DOHH2 (cell line): Measurements from ENCODE around the gene USHBP1.
"Not testable (repeated sequence)": the region's sequence is repeated elsewhere in the genome, so short reads cannot be mapped to it uniquely, and the experiment has no call there.

Experiments used
- H3F3A ChIP-seq: fragments of 200-600 bp; sonication (generic), shearing (Covaris generic); 2 replicates; pipeline ENCODE4 v1.6.0; 2016; ENCODE audit warnings: antibody characterized with exemption, mild to moderate bottlenecking; ENCODE audit not compliant: control insufficient read depth, insufficient read depth
- H3K27ac ChIP-seq: fragments of 200-600 bp; sonication (generic); 2 replicates; pipeline ENCODE4 v1.5.1; 2014; ENCODE audit warnings: low read depth, mild to moderate bottlenecking, low read length, moderate library complexity
- H3K27me3 ChIP-seq: fragments of 200-600 bp; sonication (generic); 2 replicates; pipeline ENCODE4 v1.6.1; 2014; ENCODE audit warnings: mild to moderate bottlenecking, low read length, mixed read lengths; ENCODE audit not compliant: control insufficient read depth
- H3K36me3 ChIP-seq: fragments of 200-600 bp; sonication (generic); 2 replicates; pipeline ENCODE4 v1.6.1; 2014; ENCODE audit warnings: mild to moderate bottlenecking, low read length, moderate library complexity, mixed read lengths; ENCODE audit not compliant: control insufficient read depth
- H3K4me1 ChIP-seq: fragments of 200-600 bp; sonication (generic); 2 replicates; pipeline ENCODE4 v1.6.1; 2014; ENCODE audit warnings: mild to moderate bottlenecking, low read length, mixed read lengths; ENCODE audit not compliant: control insufficient read depth
- H3K4me2 ChIP-seq: fragments of 200-600 bp; sonication (generic); 2 replicates; pipeline ENCODE4 v1.6.0; 2014; ENCODE audit warnings: mild to moderate bottlenecking, low read length, moderate library complexity
- H3K4me3 ChIP-seq: fragments of 200-600 bp; sonication (generic); 2 replicates; pipeline ENCODE4 v1.5.1; 2014; ENCODE audit warnings: mild to moderate bottlenecking, low read length, mixed read lengths
- H3K79me2 ChIP-seq: fragments of 200-600 bp; sonication (generic); 2 replicates; pipeline ENCODE4 v1.6.1; 2014; ENCODE audit warnings: mild to moderate bottlenecking, low read length, mixed read lengths; ENCODE audit not compliant: control insufficient read depth
- H3K9me2 ChIP-seq: fragments of 200-600 bp; sonication (generic); replicated peaks from 2 replicates; pipeline ENCODE4 v1.6.1; 2014; ENCODE audit warnings: mild to moderate bottlenecking, low read length, mixed read lengths; ENCODE audit not compliant: control insufficient read depth
- H3K9me3 ChIP-seq: fragments of 200-600 bp; sonication (generic); 2 replicates; pipeline ENCODE4 v1.6.1; 2014; ENCODE audit warnings: antibody characterized with exemption, low read length, mixed read lengths; ENCODE audit not compliant: control insufficient read depth, insufficient read depth
- H4K20me1 ChIP-seq: fragments of 200-600 bp; sonication (generic); 2 replicates; pipeline ENCODE4 v1.6.0; 2014; ENCODE audit warnings: low read depth, mild to moderate bottlenecking, antibody characterized with exemption, low read length, moderate library complexity; ENCODE audit not compliant: control insufficient read depth, insufficient read depth
- CTCF ChIP-seq: fragments of 200-600 bp; sonication (generic); IDR thresholded peaks from one replicate; pipeline ENCODE4 v1.5.1; 2014; ENCODE audit warnings: antibody characterized with exemption, mild to moderate bottlenecking, low read depth, low read length; ENCODE audit not compliant: poor library complexity, severe bottlenecking
- EZH2phosphoT487 ChIP-seq: fragments of 200-600 bp; sonication (generic); IDR thresholded peaks from 2 replicates; pipeline ENCODE4 v1.6.1; 2017; ENCODE audit warnings: borderline replicate concordance, mild to moderate bottlenecking, antibody characterized with exemption, low read length, moderate library complexity, mixed read lengths

The USHBP1 gene

GRCh38 chr19:17296273-17296672 lies 31.7 kb upstream of the USHBP1 start:
- Histone ChIP-seq H3F3A (0 out of 2 replicates have a peak, but pooled peaks cover 3% of the 10 kb centered on the region), H3K9me3 (0 out of 2 replicates have a peak, but pooled peaks cover 2% of the 10 kb centered on the region), H3K27me3 (no peaks in the 10 kb centered on the region), H3K27ac (no peak overlapping the region), H3K4me2 (no peak overlapping the region), H3K4me3 (no peak overlapping the region), H4K20me1 (0 out of 2 replicates have a peak, but pooled peaks cover 3% of the 10 kb centered on the region), H3K79me2 (peaks cover 12% of the 10 kb centered on the region), H3K36me3 (peaks cover 4% of the 10 kb centered on the region), H3K9me2 (no peaks in the 10 kb centered on the region), H3K4me1 (peaks cover 27% of the 10 kb centered on the region)
- TF ChIP-seq EZH2phosphoT487: no peak
- no peak for TF ChIP-seq CTCF

GRCh38 chr19:17295551-17295950 lies 31.0 kb upstream of the USHBP1 start:
- not testable (repeated sequence) for H3K36me3 ChIP-seq, H4K20me1 ChIP-seq, H3F3A ChIP-seq, H3K9me3 ChIP-seq, H3K9me2 ChIP-seq, H3K4me2 ChIP-seq, H3K4me3 ChIP-seq, H3K27ac ChIP-seq, H3K27me3 ChIP-seq
- Histone ChIP-seq H3K4me1 (peaks cover 27% of the 10 kb centered on the region), H3K79me2 (peaks cover 12% of the 10 kb centered on the region)

- TF ChIP-seq CTCF (no peak), EZH2phosphoT487 (no peak)
- 0 out of 2 replicates have a peak, but pooled peaks cover 3% of the 10 kb centered on the region for H3F3A ChIP-seq
- H4K20me1 ChIP-seq: 0 out of 2 replicates have a peak, but pooled peaks cover 3% of the 10 kb centered on the region
- H3K9me2 ChIP-seq: no peaks in the 10 kb centered on the region
- 0 out of 2 replicates have a peak, but pooled peaks cover 2% of the 10 kb centered on the region for H3K9me3 ChIP-seq
- peak overlapping the region; percentile 20; the same call in 1 of the 2 replicates for H3K4me3 ChIP-seq
- H3K4me1 ChIP-seq: peaks cover 27% of the 10 kb centered on the region
- H3K4me2 ChIP-seq: peak overlapping the region; percentile 100
- H3K79me2 ChIP-seq: peaks cover 12% of the 10 kb centered on the region
- no peak overlapping the region for H3K27ac ChIP-seq
- peaks cover 4% of the 10 kb centered on the region for H3K36me3 ChIP-seq
- no peaks in the 10 kb centered on the region for H3K27me3 ChIP-seq
Observed at GRCh38 chr19:17294051-17294891, 29.7 kb upstream of the USHBP1 start.

- peaks cover 27% of the 10 kb centered on the region for H3K4me1 ChIP-seq
- H3K36me3 ChIP-seq: peaks cover 4% of the 10 kb centered on the region
- no peak for TF ChIP-seq EZH2phosphoT487
- H3K27me3 ChIP-seq: no peaks in the 10 kb centered on the region
- 0 out of 2 replicates have a peak, but pooled peaks cover 2% of the 10 kb centered on the region for H3K9me3 ChIP-seq
- peak overlapping the region; percentile 100 for H3K4me2 ChIP-seq
- 0 out of 2 replicates have a peak, but pooled peaks cover 3% of the 10 kb centered on the region for H4K20me1 ChIP-seq
- no peaks in the 10 kb centered on the region for H3K9me2 ChIP-seq
- H3K27ac ChIP-seq: no peak overlapping the region
- H3K79me2 ChIP-seq: peaks cover 12% of the 10 kb centered on the region
- H3F3A ChIP-seq: 0 out of 2 replicates have a peak, but pooled peaks cover 3% of the 10 kb centered on the region
- peak overlapping the region; percentile 20; the same call in 1 of the 2 replicates for H3K4me3 ChIP-seq
Observed at GRCh38 chr19:17293605-17294004, 29.1 kb upstream of the USHBP1 start.
